Measurements from ENCODE around the gene SOX18. TPM values are rescaled to one million over a fixed set of nuclear protein-coding genes. Genes with fewer than 3 reads are reported as not detected.

The SOX18 gene
- total and polyA plus RNA-seq, 7 experiments from 2014 or later = 0.20 to 1.7 TPM; not detected in 5

DNA sequence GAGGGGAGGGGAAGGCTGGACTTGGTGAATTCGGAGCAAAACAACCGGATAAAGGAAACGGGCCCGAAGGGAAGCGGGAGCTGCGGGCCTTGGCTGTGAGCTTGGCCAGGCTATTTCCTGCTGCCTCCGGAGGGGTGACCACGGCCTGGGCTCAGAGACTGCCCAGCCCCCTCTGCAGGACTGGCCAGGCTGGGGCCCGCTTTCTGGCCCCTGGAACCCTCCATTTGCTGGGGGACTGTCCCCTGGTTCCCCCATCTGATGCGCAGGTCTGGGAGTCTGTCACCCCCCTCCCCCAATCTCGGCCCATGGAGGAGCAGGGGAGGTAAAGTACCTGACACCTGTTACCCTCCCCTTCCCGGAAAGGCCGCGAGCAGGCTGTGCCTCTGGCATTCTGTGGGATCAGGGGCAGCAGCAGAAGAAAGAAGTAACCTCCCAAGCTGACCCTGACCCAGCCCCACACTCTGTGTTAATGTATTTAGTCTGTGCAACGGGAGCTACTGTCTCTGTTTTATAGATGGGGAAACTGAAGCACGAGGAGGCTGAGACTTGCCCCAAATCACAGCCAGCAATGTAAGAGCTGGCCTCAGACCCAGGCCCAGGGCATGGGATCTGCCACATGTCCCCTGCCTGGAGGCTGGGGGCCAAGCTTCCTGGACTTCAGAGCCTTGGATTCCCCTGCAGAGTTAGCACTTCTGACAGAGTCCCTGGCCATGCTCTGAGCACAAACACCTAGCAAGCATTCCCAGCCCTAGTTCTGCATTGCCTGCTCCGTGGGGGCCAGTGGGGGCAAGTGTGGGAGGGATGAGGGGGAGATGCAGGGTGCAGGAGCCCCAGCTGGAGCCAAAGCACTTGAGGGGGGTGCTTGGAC, 9.9 kb downstream of the SOX18 start:
- Histone ChIP-seq H3K27ac (ENCODE audit: low read depth, low read length) (peak overlapping the region; percentile 57), H3K4me1 (ENCODE audit: control insufficient read depth in 2 of 2, insufficient read depth in 2 of 2, low read length in 2 of 2) (peaks cover 40 to 44% of the 10 kb centered on the region in 2 donors), H3K36me3 (ENCODE audit: control insufficient read depth in 2 of 3, insufficient read depth in 3 of 3, low read length in 3 of 3) (peaks cover 0 to 12% (median 0%) of the 10 kb centered on the region in 3 experiments), H3K27me3 (ENCODE audit: control insufficient read depth in 2 of 2, insufficient read depth in 2 of 2, low read length in 2 of 2) (no peaks in the 10 kb centered on the region), H3K9me3 (ENCODE audit: control insufficient read depth in 2 of 3, low read length in 3 of 3) (no peaks in the 10 kb centered on the region), H3K4me3 (ENCODE audit: low read length) (peak overlapping the region; percentile 62)
- Mint-ChIP-seq H3K4me3 (peak overlapping the region; percentile 62 to 89 (median 78)), H3K27ac (peak overlapping the region in 6 of 9 donors; percentile 34 to 92 (median 76)), H3K9me3 (no peaks in the 10 kb centered on the region), H3K27me3 (peaks cover 0 to 2% (median 0%) of the 10 kb centered on the region in 5 donors), H3K36me3 (peaks cover 0 to 5% (median 0%) of the 10 kb centered on the region in 5 donors), H3K4me1 (peaks cover 19 to 50% (median 39%) of the 10 kb centered on the region in 7 donors)
- ChIA-PET CTCF (interaction anchor here (0.6 to 5.2 kb wide), 17 partner anchors 15 to 543 kb away, joined by 3 to 54 read pairs (median 4); partner anchors contain the start of genes PRPF6, RGS19, SAMD10 and TCEA2), POLR2A (interaction anchor here (0.5 to 4.8 kb wide), 16 partner anchors 14 to 408 kb away, joined by 3 to 37 read pairs (median 5); partner anchors contain the start of genes LIME1, OPRL1, PRPF6 and RGS19)
- no peak for ATAC-seq
- intact Hi-C loops (cut with micrococcal nuclease) = loop anchor here (1.0 to 5.0 kb wide), 9 partner anchors 18 to 502 kb away; partner anchors contain the start of genes PTK6 (in 1 of the 2), TCEA2 (in 1 of the 2) and UCKL1 (in 1 of the 2)
- no peak for DNase-seq

DNA sequence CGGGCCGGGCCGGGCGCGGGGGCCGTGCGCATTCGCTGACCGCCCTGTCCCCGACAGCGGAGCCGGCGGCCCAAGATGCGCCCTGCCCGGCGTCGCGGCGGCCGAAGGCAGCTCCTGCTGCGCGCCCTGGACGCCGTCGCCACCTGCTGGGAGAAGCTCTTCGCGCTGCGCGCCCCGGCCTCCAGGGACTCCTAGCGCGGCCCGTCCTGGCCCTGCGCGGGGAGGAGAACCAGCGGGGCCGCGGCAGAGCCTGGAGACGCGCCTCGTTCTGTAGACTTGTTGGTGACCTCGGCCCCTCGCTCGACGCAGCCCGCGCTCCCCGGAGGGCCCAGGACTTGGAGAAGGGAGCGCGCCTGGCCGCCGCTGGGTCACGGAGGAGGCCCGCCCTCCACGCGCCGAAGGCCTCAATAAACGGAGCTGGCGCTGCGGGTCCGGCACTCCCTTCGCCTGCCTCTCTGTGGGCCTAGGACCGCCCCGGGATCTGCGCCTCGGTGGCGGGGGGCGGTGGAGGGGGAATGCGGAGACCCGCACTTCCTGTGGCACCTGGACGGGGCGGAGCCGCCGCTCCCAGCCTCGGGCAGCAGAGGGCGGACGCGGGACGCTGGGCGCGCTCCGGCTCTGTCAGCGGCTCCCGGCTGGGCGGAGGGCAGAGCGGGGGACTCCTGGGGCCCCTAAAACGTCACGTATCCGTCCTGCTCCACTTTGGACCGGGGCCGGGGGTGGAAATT, 10.7 kb downstream of the SOX18 start:
- Mint-ChIP-seq H3K27ac (peak overlapping the region in 4 of 9 donors; percentile 28 to 92 (median 64)), H3K9me3 (no peaks in the 10 kb centered on the region), H3K27me3 (no peaks in the 10 kb centered on the region), H3K4me3 (peak overlapping the region; percentile 18 to 89 (median 71)), H3K4me1 (peaks cover 26 to 49% (median 33%) of the 10 kb centered on the region in 7 donors), H3K36me3 (peaks cover 0 to 7% (median 0%) of the 10 kb centered on the region in 5 donors)
- H3K36me3 ChIP-seq (ENCODE audit: control insufficient read depth in 2 of 3, insufficient read depth in 3 of 3, low read length in 3 of 3) = peaks cover 0 to 19% (median 0%) of the 10 kb centered on the region in 3 experiments
- ChIA-PET POLR2A (interaction anchor here (0.8 to 4.8 kb wide), 19 partner anchors 12 to 1650 kb away, joined by 3 to 37 read pairs (median 5); partner anchors contain the start of genes LIME1, OPRL1, PRPF6 and RGS19), CTCF (interaction anchor here (0.6 to 5.2 kb wide), 25 partner anchors 11 to 501 kb away, joined by 3 to 54 read pairs (median 4); partner anchors contain the start of genes LKAAEAR1, PRPF6, RGS19 and SAMD10)
- peak overlapping the region; percentile 62 for H3K4me3 ChIP-seq (ENCODE audit: low read length)
- ATAC-seq (peak; percentile 80), DNase-seq (peak; percentile 55 to 86 (median 76))
- H3K27me3 ChIP-seq (ENCODE audit: control insufficient read depth in 2 of 2, insufficient read depth in 2 of 2, low read length in 2 of 2) = no peaks in the 10 kb centered on the region
- H3K4me1 ChIP-seq (ENCODE audit: control insufficient read depth in 2 of 2, insufficient read depth in 2 of 2, low read length in 2 of 2) = peaks cover 40 to 49% of the 10 kb centered on the region in 2 donors
- H3K9me3 ChIP-seq (ENCODE audit: control insufficient read depth in 2 of 3, low read length in 3 of 3) = no peaks in the 10 kb centered on the region
- intact Hi-C loops (cut with micrococcal nuclease) = loop anchor here (1.0 to 5.0 kb wide), 10 partner anchors 19 to 501 kb away; partner anchors contain the start of genes PTK6 (in 1 of the 2), TCEA2 (in 1 of the 2) and UCKL1 (in 1 of the 2)
- peak overlapping the region; percentile 57 for H3K27ac ChIP-seq (ENCODE audit: low read depth, low read length)

DNA sequence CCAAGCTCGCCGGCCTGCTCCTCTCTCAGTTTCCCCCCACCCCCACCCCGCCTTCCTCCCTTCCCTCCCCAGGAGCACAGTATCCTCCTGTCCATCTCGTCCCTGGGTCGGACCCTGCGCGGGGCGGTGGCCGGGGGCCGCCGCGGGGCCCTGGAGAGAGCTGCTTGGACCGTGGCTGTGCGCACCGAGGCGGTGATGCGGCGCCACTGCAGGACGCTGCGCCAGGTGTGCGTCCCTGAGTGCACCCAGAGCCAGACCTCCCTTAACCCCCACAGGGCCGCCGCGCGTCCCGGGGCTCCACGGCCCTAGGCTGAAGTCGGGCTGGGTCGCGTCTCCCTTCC, 11.2 kb downstream of the SOX18 start:
- peaks cover 0 to 24% (median 0%) of the 10 kb centered on the region in 3 experiments for H3K36me3 ChIP-seq (ENCODE audit: control insufficient read depth in 2 of 3, insufficient read depth in 3 of 3, low read length in 3 of 3)
- Mint-ChIP-seq H3K27me3 (no peaks in the 10 kb centered on the region), H3K27ac (peak overlapping the region in 1 of 9 donors; percentile 79), H3K36me3 (peaks cover 0 to 7% (median 0%) of the 10 kb centered on the region in 5 donors), H3K4me3 (peak overlapping the region in 9 of 10 donors; percentile 44 to 89 (median 65)), H3K4me1 (peaks cover 23 to 53% (median 28%) of the 10 kb centered on the region in 7 donors), H3K9me3 (no peaks in the 10 kb centered on the region)
- H3K9me3 ChIP-seq (ENCODE audit: control insufficient read depth in 2 of 3, low read length in 3 of 3) = no peaks in the 10 kb centered on the region
- peak overlapping the region; percentile 57 for H3K27ac ChIP-seq (ENCODE audit: low read depth, low read length)
- no peaks in the 10 kb centered on the region for H3K27me3 ChIP-seq (ENCODE audit: control insufficient read depth in 2 of 2, insufficient read depth in 2 of 2, low read length in 2 of 2)
- CTCF ChIA-PET = interaction anchor here (0.6 to 5.2 kb wide), 20 partner anchors 11 to 500 kb away, joined by 3 to 54 read pairs (median 4); partner anchors contain the start of genes LKAAEAR1, PRPF6, RGS19 and SAMD10
- peak overlapping the region; percentile 62 for H3K4me3 ChIP-seq (ENCODE audit: low read length)
- ATAC-seq (peak; percentile 24), DNase-seq (no peak)
- intact Hi-C loops (cut with micrococcal nuclease) = loop anchor here (1.0 to 5.0 kb wide), 5 partner anchors 58 to 501 kb away; partner anchors contain the start of genes PTK6 (in 1 of the 2) and UCKL1 (in 1 of the 2)
- POLR2A ChIA-PET = interaction anchor here (0.8 to 4.8 kb wide), 15 partner anchors 12 to 1649 kb away, joined by 3 to 37 read pairs (median 4); partner anchors contain the start of genes LIME1, OPRL1, PRPF6 and RGS19
- H3K4me1 ChIP-seq (ENCODE audit: control insufficient read depth in 2 of 2, insufficient read depth in 2 of 2, low read length in 2 of 2) = peaks cover 40 to 49% of the 10 kb centered on the region in 2 donors

DNA sequence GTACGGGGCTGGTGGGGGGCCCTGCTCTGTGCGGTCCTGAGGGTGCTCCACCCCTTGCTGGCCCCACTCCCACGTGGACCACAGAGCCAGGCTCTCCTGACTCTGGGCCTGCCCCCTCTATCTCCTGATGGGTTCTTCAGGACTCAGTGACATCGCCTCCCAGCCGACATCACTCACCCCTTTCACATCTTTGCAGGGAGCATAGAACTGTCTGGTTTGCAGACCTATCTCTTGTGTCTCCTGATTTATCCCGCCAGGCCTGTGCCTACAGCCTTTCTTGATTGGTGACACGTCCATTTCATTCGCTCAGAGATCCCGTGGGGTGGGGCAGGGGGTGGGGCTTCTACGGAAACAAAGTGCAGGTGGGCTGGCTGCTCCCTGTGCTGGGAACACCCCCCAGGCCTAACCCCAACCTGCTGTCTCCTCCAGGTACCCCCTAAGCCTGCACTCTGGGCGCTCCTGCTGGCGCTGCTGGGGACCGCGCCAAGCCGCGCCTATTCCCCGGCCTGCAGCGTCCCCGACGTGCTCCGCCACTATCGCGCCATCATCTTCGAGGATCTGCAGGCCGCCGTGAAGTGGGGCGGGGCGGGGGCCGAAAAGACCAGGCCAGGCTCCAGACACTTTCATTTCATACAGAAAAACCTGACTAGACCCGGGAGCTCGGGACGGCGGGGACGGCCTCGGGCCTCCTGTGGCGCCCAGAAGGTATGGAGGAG, 11.8 kb downstream of the SOX18 start:
- Histone ChIP-seq H3K4me1 (ENCODE audit: control insufficient read depth in 2 of 2, insufficient read depth in 2 of 2, low read length in 2 of 2) (peaks cover 40 to 49% of the 10 kb centered on the region in 2 donors), H3K4me3 (ENCODE audit: low read length) (peak overlapping the region; percentile 62), H3K27me3 (ENCODE audit: control insufficient read depth in 2 of 2, insufficient read depth in 2 of 2, low read length in 2 of 2) (no peaks in the 10 kb centered on the region), H3K9me3 (ENCODE audit: control insufficient read depth in 2 of 3, low read length in 3 of 3) (no peaks in the 10 kb centered on the region), H3K27ac (ENCODE audit: low read depth, low read length) (no peak overlapping the region), H3K36me3 (ENCODE audit: control insufficient read depth in 2 of 3, insufficient read depth in 3 of 3, low read length in 3 of 3) (peaks cover 0 to 29% (median 0%) of the 10 kb centered on the region in 3 experiments)
- Mint-ChIP-seq H3K4me1 (peaks cover 23 to 53% (median 28%) of the 10 kb centered on the region in 7 donors), H3K27ac (peak overlapping the region in 2 of 9 donors; percentile 79 to 91), H3K4me3 (peak overlapping the region; percentile 44 to 89 (median 66)), H3K9me3 (no peaks in the 10 kb centered on the region), H3K27me3 (no peaks in the 10 kb centered on the region), H3K36me3 (peaks cover 0 to 7% (median 0%) of the 10 kb centered on the region in 5 donors)
- DNase-seq = no peak
- ATAC-seq = no peak
- POLR2A ChIA-PET = interaction anchor here (0.6 to 4.8 kb wide), 15 partner anchors 16 to 142 kb away, joined by 3 to 37 read pairs (median 4); partner anchors contain the start of genes OPRL1, PRPF6, RGS19 and SAMD10
- CTCF ChIA-PET = interaction anchor here (0.6 to 5.2 kb wide), 18 partner anchors 10 to 500 kb away, joined by 3 to 54 read pairs (median 4); partner anchors contain the start of genes LKAAEAR1, PRPF6, RGS19 and SAMD10
- intact Hi-C loops (cut with micrococcal nuclease) = loop anchor here (1.0 to 5.0 kb wide), 5 partner anchors 57 to 500 kb away; partner anchors contain the start of genes PTK6 (in 1 of the 2) and UCKL1 (in 1 of the 2)

DNA sequence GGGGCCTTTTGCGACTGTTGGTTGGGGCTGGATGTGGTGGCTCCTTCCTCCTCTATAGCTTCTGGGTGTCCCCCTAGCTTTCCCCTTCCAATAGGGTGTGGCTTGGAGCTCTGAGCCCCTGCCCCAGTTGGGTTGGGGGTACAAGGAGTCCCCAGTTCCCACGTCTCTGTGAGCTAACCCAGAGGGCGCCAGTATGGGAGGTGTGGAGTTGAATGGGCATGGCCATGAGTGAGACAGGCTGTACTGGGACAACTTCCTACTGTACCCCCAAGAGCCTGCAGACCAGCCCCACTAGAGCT, 12.3 kb downstream of the SOX18 start:
- POLR2A ChIA-PET = interaction anchor here (0.6 to 1.3 kb wide), 7 partner anchors 9 to 63 kb away, joined by 3 to 6 read pairs (median 3); partner anchors contain the start of gene PRPF6
- no peaks in the 10 kb centered on the region for H3K9me3 ChIP-seq (ENCODE audit: control insufficient read depth in 2 of 3, low read length in 3 of 3)
- Mint-ChIP-seq H3K27me3 (no peaks in the 10 kb centered on the region), H3K36me3 (peaks cover 0 to 9% (median 0%) of the 10 kb centered on the region in 5 donors), H3K4me3 (peak overlapping the region in 4 of 10 donors; percentile 44 to 89 (median 74)), H3K4me1 (peaks cover 23 to 52% (median 28%) of the 10 kb centered on the region in 7 donors), H3K9me3 (no peaks in the 10 kb centered on the region), H3K27ac (peak overlapping the region in 2 of 9 donors; percentile 79 to 91)
- no peaks in the 10 kb centered on the region for H3K27me3 ChIP-seq (ENCODE audit: control insufficient read depth in 2 of 2, insufficient read depth in 2 of 2, low read length in 2 of 2)
- no peak overlapping the region for H3K4me3 ChIP-seq (ENCODE audit: low read length)
- no peak overlapping the region for H3K27ac ChIP-seq (ENCODE audit: low read depth, low read length)
- H3K36me3 ChIP-seq (ENCODE audit: control insufficient read depth in 2 of 3, insufficient read depth in 3 of 3, low read length in 3 of 3) = peaks cover 0 to 31% (median 0%) of the 10 kb centered on the region in 3 experiments
- ATAC-seq = no peak
- intact Hi-C loops (cut with micrococcal nuclease) = loop anchor here (5.0 kb wide), 3 partner anchors 80 to 500 kb away; partner anchors contain the start of genes PTK6 (in 1 of the 2) and UCKL1 (in 1 of the 2)
- no peak for DNase-seq
- CTCF ChIA-PET = interaction anchor here (0.9 to 5.2 kb wide), 6 partner anchors 20 to 83 kb away, joined by 3 to 54 read pairs (median 4); partner anchors contain the start of gene PRPF6
- peaks cover 40 to 49% of the 10 kb centered on the region in 2 donors for H3K4me1 ChIP-seq (ENCODE audit: control insufficient read depth in 2 of 2, insufficient read depth in 2 of 2, low read length in 2 of 2)

Data from naive thymus-derived CD4-positive, alpha-beta T cell (primary cell).